CD1c-positive myeloid dendritic cell (primary cell): ENCODE measurements around the gene SCN5A.

Experiments
- DNase-seq: peaks from one replicate; pipeline ENCODE4 v3.0.0-alpha.2; 2016; ENCODE audit errors: extremely low spot score

Gene SCN5A

DNA sequence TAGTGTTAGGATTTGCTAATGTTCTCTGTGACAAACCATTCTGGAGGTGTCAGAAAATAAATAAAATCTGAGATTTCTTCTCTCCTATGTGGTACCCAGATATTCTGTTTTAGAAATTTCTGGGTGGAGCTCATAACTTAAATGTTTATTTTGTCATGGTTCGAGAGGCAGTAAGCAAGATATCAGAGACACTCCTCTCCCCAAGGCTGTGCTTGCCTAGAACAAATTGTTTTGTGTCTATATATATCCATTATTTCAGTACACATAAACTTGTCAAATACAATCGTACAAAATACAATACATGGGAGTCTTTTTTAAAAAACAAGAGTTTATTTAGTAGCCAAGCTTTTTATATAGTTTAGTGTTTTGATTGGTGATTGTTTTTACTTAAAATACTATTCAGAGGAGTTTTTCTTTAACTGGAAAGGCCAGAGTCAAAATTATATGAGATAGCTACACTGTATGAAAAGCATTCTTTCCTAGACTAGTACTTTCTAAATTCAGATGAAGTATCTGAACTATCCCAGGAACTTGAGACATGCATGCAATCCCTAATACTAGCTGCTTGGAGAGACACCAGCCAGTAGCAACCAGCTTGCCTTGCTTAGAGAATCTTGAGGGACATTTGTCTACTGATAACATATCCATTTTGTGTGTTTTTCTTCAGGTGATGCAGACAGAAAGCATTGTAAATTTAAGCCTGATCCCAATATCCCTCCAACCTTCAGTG is 148.6 kb downstream of the SCN5A start:
- DNase-seq: no peak
